Astrocyte (in vitro differentiated cells and primary cell): ENCODE measurements around the gene LEMD2. TPM values are rescaled to one million over a fixed set of nuclear protein-coding genes. Genes with fewer than 3 reads are reported as not detected.

Source experiments
- DNase-seq: peaks from one replicate; pipeline ENCODE4 v3.0.0-alpha.2; 2010; ENCODE audit warnings: low read depth
- FAIRE-seq: peaks from 2 replicates; lab custom pipeline; 2011; peaks lifted over from hg19 to GRCh38; lab: Jason Lieb, UNC
- H2AFZ ChIP-seq: 2 replicates; pipeline ENCODE4 v1.6.0; 2012; ENCODE audit warnings: low read depth, low read length, inconsistent platforms
- H3K27ac ChIP-seq: 2 replicates; pipeline ENCODE4 v1.5.1; 2011; ENCODE audit warnings: low read depth, low read length, inconsistent platforms
- H3K27me3 ChIP-seq: 2 replicates; pipeline ENCODE4 v1.6.0; 2011; ENCODE audit warnings: low read length, inconsistent platforms; ENCODE audit not compliant: insufficient read depth
- H3K36me3 ChIP-seq: 2 replicates; pipeline ENCODE4 v1.5.1; 2011; ENCODE audit warnings: low read length, inconsistent platforms; ENCODE audit not compliant: insufficient read depth
- H3K4me1 ChIP-seq: 2 replicates; pipeline ENCODE4 v1.5.1; 2011; ENCODE audit warnings: low read length, inconsistent platforms; ENCODE audit not compliant: insufficient read depth
- H3K4me2 ChIP-seq: 2 replicates; pipeline ENCODE4 v1.6.0; 2012; ENCODE audit warnings: low read length, inconsistent platforms
- H3K4me3 ChIP-seq: 2 replicates; pipeline ENCODE4 v1.5.1; 2011; ENCODE audit warnings: low read depth, mild to moderate bottlenecking, low read length, inconsistent platforms; ENCODE audit not compliant: insufficient read depth
- H3K79me2 ChIP-seq: 2 replicates; pipeline ENCODE4 v1.6.0; 2012; ENCODE audit warnings: mild to moderate bottlenecking, low read length, inconsistent platforms; ENCODE audit not compliant: insufficient read depth
- H3K9ac ChIP-seq: 2 replicates; pipeline ENCODE4 v1.6.0; 2012; ENCODE audit warnings: mild to moderate bottlenecking, low read length, inconsistent platforms
- H3K9me3 ChIP-seq: 2 replicates; pipeline ENCODE4 v1.5.1; 2012; ENCODE audit warnings: low read depth, mild to moderate bottlenecking, low read length, inconsistent platforms; ENCODE audit not compliant: insufficient read depth
- H4K20me1 ChIP-seq: 2 replicates; pipeline ENCODE4 v1.6.0; 2012; ENCODE audit warnings: low read length, inconsistent platforms; ENCODE audit not compliant: insufficient read depth
- H3K27ac Mint-ChIP-seq: one replicate; pipeline ENCODE4 v1.8.0; 2021; ENCODE audit warnings: mild to moderate bottlenecking, mixed read lengths; ENCODE audit not compliant: unreplicated experiment
- H3K27me3 Mint-ChIP-seq: one replicate; pipeline ENCODE4 v1.8.0; 2021; ENCODE audit warnings: low read depth, mixed read lengths; ENCODE audit not compliant: unreplicated experiment
- H3K36me3 Mint-ChIP-seq: one replicate; pipeline ENCODE4 v1.8.0; 2021; ENCODE audit warnings: low read depth, mixed read lengths; ENCODE audit not compliant: unreplicated experiment
- H3K4me1 Mint-ChIP-seq: one replicate; pipeline ENCODE4 v1.8.0; 2021; ENCODE audit warnings: low read depth, mixed read lengths; ENCODE audit not compliant: unreplicated experiment
- H3K4me3 Mint-ChIP-seq: one replicate; pipeline ENCODE4 v1.8.0; 2021; ENCODE audit warnings: mild to moderate bottlenecking, moderate library complexity, mixed read lengths; ENCODE audit not compliant: unreplicated experiment
- H3K9me3 Mint-ChIP-seq: one replicate; pipeline ENCODE4 v1.8.0; 2021; ENCODE audit warnings: mild to moderate bottlenecking, mixed read lengths; ENCODE audit not compliant: unreplicated experiment
- CTCF ChIP-seq: IDR thresholded peaks from 2 replicates; pipeline ENCODE4 v1.5.1; 2011; ENCODE audit warnings: low read depth, mild to moderate bottlenecking, inconsistent platforms, low read length, moderate library complexity; ENCODE audit not compliant: insufficient read depth
- EZH2 ChIP-seq: IDR thresholded peaks from 2 replicates; pipeline ENCODE4 v1.6.1; 2012; ENCODE audit warnings: mild to moderate bottlenecking, low read length, inconsistent platforms; ENCODE audit not compliant: insufficient read depth
- total RNA-seq: library from RNA; stranded (reverse); gene quantifications from 2 replicates; pipeline ENCODE4 v1.2.1, GENCODE V29; 2021

LEMD2 gene
- total RNA-seq, 1 donor from 2014 or later = 62.2 TPM

GRCh38 chr6:33784787-33785186, 4.1 kb downstream of the LEMD2 start:
- Mint-ChIP-seq H3K4me3 (peak overlapping the region; percentile 55), H3K4me1 (peaks cover 64% of the 10 kb centered on the region), H3K27ac (peak overlapping the region; percentile 10), H3K9me3 (no peaks in the 10 kb centered on the region), H3K27me3 (no peaks in the 10 kb centered on the region), H3K36me3 (peaks cover 28% of the 10 kb centered on the region)
- H3K9ac ChIP-seq = peak overlapping the region; percentile 94
- no peak for FAIRE-seq
- H3K4me2 ChIP-seq = peak overlapping the region; percentile 91
- no peak overlapping the region for H3K4me3 ChIP-seq
- H4K20me1 ChIP-seq = peaks cover 61% of the 10 kb centered on the region
- TF ChIP-seq CTCF (no peak), EZH2 (no peak)
- H3K36me3 ChIP-seq = peaks cover 27% of the 10 kb centered on the region
- DNase-seq = no peak
- H2AFZ ChIP-seq = no peak overlapping the region
- H3K27ac ChIP-seq = no peak overlapping the region
- H3K79me2 ChIP-seq = peaks cover 63% of the 10 kb centered on the region
- H3K9me3 ChIP-seq = no peaks in the 10 kb centered on the region
- H3K4me1 ChIP-seq = peaks cover 59% of the 10 kb centered on the region
- H3K27me3 ChIP-seq = no peaks in the 10 kb centered on the region

- no peak overlapping the region for H3K4me3 Mint-ChIP-seq
- no peaks in the 10 kb centered on the region for H3K9me3 ChIP-seq
- peaks cover 34% of the 10 kb centered on the region for H3K36me3 ChIP-seq
- H3K4me1 ChIP-seq = peaks cover 55% of the 10 kb centered on the region
- FAIRE-seq = no peak
- peaks cover 57% of the 10 kb centered on the region for H3K79me2 ChIP-seq
- TF ChIP-seq CTCF (no peak), EZH2 (no peak)
- no peaks in the 10 kb centered on the region for H3K9me3 Mint-ChIP-seq
- H3K27me3 ChIP-seq = no peaks in the 10 kb centered on the region
- H3K27ac Mint-ChIP-seq = peak overlapping the region; percentile 38
- H3K4me1 Mint-ChIP-seq = peaks cover 59% of the 10 kb centered on the region
- H2AFZ ChIP-seq = no peak overlapping the region
- H3K9ac ChIP-seq = no peak overlapping the region
- H3K4me2 ChIP-seq = no peak overlapping the region
- H3K27ac ChIP-seq = no peak overlapping the region
- DNase-seq = no peak
- H4K20me1 ChIP-seq = peaks cover 64% of the 10 kb centered on the region
- H3K4me3 ChIP-seq = no peak overlapping the region
- H3K36me3 Mint-ChIP-seq = peaks cover 31% of the 10 kb centered on the region
- H3K27me3 Mint-ChIP-seq = no peaks in the 10 kb centered on the region
Measured at GRCh38 chr6:33783781-33784520, 5.0 kb downstream of the LEMD2 start.

GRCh38 chr6:33782561-33782960, 6.4 kb downstream of the LEMD2 start:
- TF ChIP-seq EZH2 (no peak), CTCF (no peak)
- no peak for DNase-seq
- H2AFZ ChIP-seq = no peak overlapping the region
- H3K9ac ChIP-seq = peak overlapping the region; percentile 57
- peaks cover 44% of the 10 kb centered on the region for H3K79me2 ChIP-seq
- peaks cover 47% of the 10 kb centered on the region for H3K36me3 ChIP-seq
- Mint-ChIP-seq H3K27ac (peak overlapping the region; percentile 92), H3K4me1 (peaks cover 56% of the 10 kb centered on the region), H3K9me3 (no peaks in the 10 kb centered on the region), H3K27me3 (no peaks in the 10 kb centered on the region), H3K36me3 (peaks cover 33% of the 10 kb centered on the region), H3K4me3 (peak overlapping the region; percentile 75)
- no peaks in the 10 kb centered on the region for H3K9me3 ChIP-seq
- peaks cover 68% of the 10 kb centered on the region for H4K20me1 ChIP-seq
- H3K4me1 ChIP-seq = peaks cover 52% of the 10 kb centered on the region
- no peak for FAIRE-seq
- H3K27me3 ChIP-seq = no peaks in the 10 kb centered on the region
- peak overlapping the region; percentile 75 for H3K27ac ChIP-seq
- H3K4me3 ChIP-seq = no peak overlapping the region
- peak overlapping the region; percentile 70 for H3K4me2 ChIP-seq
